Activated T-cell treated with anti-CD3 and anti-CD28 coated beads for 4 hours (primary cell): Measurements from ENCODE around the gene CCN6.

ENCODE experiments used
- DNase-seq: peaks from one replicate; pipeline ENCODE4 v3.0.0-alpha.2; 2020

CCN6 gene

GRCh38 chr6:112054001-112054400 is at the start of gene CCN6:
Gene CCN6, plus strand, starts transcription at chr6:112054104. Its CDS starts 254 bp downstream, at chr6:112054358.
- DNase-seq, result no peak

- no peak for DNase-seq
Observed at GRCh38 chr6:112004201-112005012, 49.5 kb upstream of the CCN6 start.

- DNase-seq, result no peak
Observed at GRCh38 chr6:112005013-112005371, 48.9 kb upstream of the CCN6 start.

- no peak for DNase-seq
Observed at GRCh38 chr6:112007254-112007653, 46.6 kb upstream of the CCN6 start.

- DNase-seq, result no peak
Observed at GRCh38 chr6:112007805-112008204, 46.1 kb upstream of the CCN6 start.

GRCh38 chr6:112008482-112008881 is 45.4 kb upstream of the CCN6 start:
- no peak for DNase-seq

GRCh38 chr6:112010328-112010727 is 43.6 kb upstream of the CCN6 start:
- DNase-seq, result no peak

- DNase-seq, result no peak
Observed at GRCh38 chr6:112013051-112013450, 40.9 kb upstream of the CCN6 start.

- no peak for DNase-seq
Observed at GRCh38 chr6:112014483-112014882, 39.4 kb upstream of the CCN6 start.

- DNase-seq, result no peak
Observed at GRCh38 chr6:112015725-112016124, 38.2 kb upstream of the CCN6 start.

GRCh38 chr6:112016320-112016719 is 37.6 kb upstream of the CCN6 start:
- DNase-seq, result no peak

GRCh38 chr6:112017169-112017568 is 36.7 kb upstream of the CCN6 start:
- DNase-seq, result no peak

- no peak for DNase-seq
Observed at GRCh38 chr6:112017760-112018537, 36.0 kb upstream of the CCN6 start.

- DNase-seq, result no peak
Observed at GRCh38 chr6:112018619-112019416, 35.1 kb upstream of the CCN6 start.

GRCh38 chr6:112019589-112019988 is 34.3 kb upstream of the CCN6 start:
- DNase-seq, result no peak

GRCh38 chr6:112021691-112022310 is 32.1 kb upstream of the CCN6 start:
- no peak for DNase-seq

- DNase-seq, result no peak
Observed at GRCh38 chr6:112022749-112023148, 31.2 kb upstream of the CCN6 start.

GRCh38 chr6:112024464-112024863 is 29.4 kb upstream of the CCN6 start:
- DNase-seq, result no peak

GRCh38 chr6:112026933-112027332 is 27.0 kb upstream of the CCN6 start:
- no peak for DNase-seq

- DNase-seq, result no peak
Observed at GRCh38 chr6:112027942-112028674, 25.8 kb upstream of the CCN6 start.

GRCh38 chr6:112029045-112029822 is 24.7 kb upstream of the CCN6 start:
- peak; percentile 61 for DNase-seq
